ENCODE measurements around the gene IRS2.

Gene IRS2

DNA sequence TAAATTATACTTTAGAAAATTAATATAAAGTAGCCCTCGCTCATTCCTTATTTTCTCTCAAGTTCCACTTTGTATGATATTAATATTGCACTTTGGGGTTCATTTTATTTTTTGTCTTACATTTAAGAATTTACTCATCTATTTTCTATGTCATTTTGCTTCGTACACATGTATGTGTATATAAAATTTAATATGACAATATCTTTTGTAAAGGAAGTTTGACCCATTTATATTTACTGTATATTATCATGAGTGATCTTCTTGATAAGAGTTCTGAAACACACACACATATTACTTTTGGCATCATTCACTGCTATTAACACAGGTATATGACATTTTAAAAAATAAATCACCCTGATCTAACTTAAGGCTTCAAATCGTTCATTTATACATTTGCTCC lies 83.1 kb downstream of the IRS2 start:
- TF ChIP-seq, protein P1, sequence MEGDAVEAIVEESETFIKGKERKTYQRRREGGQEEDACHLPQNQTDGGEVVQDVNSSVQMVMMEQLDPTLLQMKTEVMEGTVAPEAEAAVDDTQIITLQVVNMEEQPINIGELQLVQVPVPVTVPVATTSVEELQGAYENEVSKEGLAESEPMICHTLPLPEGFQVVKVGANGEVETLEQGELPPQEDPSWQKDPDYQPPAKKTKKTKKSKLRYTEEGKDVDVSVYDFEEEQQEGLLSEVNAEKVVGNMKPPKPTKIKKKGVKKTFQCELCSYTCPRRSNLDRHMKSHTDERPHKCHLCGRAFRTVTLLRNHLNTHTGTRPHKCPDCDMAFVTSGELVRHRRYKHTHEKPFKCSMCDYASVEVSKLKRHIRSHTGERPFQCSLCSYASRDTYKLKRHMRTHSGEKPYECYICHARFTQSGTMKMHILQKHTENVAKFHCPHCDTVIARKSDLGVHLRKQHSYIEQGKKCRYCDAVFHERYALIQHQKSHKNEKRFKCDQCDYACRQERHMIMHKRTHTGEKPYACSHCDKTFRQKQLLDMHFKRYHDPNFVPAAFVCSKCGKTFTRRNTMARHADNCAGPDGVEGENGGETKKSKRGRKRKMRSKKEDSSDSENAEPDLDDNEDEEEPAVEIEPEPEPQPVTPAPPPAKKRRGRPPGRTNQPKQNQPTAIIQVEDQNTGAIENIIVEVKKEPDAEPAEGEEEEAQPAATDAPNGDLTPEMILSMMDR (IDR thresholded peaks at IDR 0.05): no peak
